IPS DF 6.9 (cell line): ENCODE results near the gene MYT1.

ENCODE experiments used
- DNase-seq: peaks from one replicate; pipeline ENCODE4 v3.0.0-alpha.2; 2013; ENCODE audit warnings: low read depth, low spot score
- H3K27ac ChIP-seq: one replicate; pipeline ENCODE4 v1.5.1; 2013; ENCODE audit warnings: low read length, control low read depth
- H3K27me3 ChIP-seq: 2 replicates; pipeline ENCODE4 v1.6.1; 2013; ENCODE audit warnings: mild to moderate bottlenecking, low read length; ENCODE audit not compliant: control insufficient read depth, insufficient read depth
- H3K36me3 ChIP-seq: 2 replicates; pipeline ENCODE4 v1.6.1; 2013; ENCODE audit warnings: low read length; ENCODE audit not compliant: control insufficient read depth, insufficient read depth
- H3K4me1 ChIP-seq: 2 replicates; pipeline ENCODE4 v1.6.1; 2013; ENCODE audit warnings: low read length; ENCODE audit not compliant: control insufficient read depth, insufficient read depth
- H3K4me3 ChIP-seq: 2 replicates; pipeline ENCODE4 v1.5.1; 2013; ENCODE audit warnings: mild to moderate bottlenecking, low read length
- H3K9me3 ChIP-seq: 2 replicates; pipeline ENCODE4 v1.6.1; 2013; ENCODE audit warnings: low read length, inconsistent platforms; ENCODE audit not compliant: control insufficient read depth, insufficient read depth
- WGBS: extraction: QIAGEN DNeasy Blood & Tissue Kit; methylation state at CpG from one replicate; pipeline ENCODE4 v1.1.7; 2013; ENCODE audit warnings: mixed read lengths, missing lambda C conversion rate; ENCODE audit not compliant: insufficient read length, insufficient coverage; 5-methylcytosine and 5-hydroxymethylcytosine counted together

Gene MYT1

GRCh38 chr20:64140061-64140931 lies 24.0 kb upstream of the MYT1 start:
- H3K36me3 ChIP-seq: no peaks in the 10 kb centered on the region
- no peak overlapping the region for H3K4me3 ChIP-seq
- H3K27ac ChIP-seq: no peak overlapping the region
- DNase-seq: no peak
- no peaks in the 10 kb centered on the region; the same call in 1 of the 2 replicates for H3K27me3 ChIP-seq
- no peaks in the 10 kb centered on the region for H3K9me3 ChIP-seq
- WGBS: no CpG with 5 or more reads among the region's 13 CpGs
- 0 out of 2 replicates have a peak, but pooled peaks cover 3% of the 10 kb centered on the region for H3K4me1 ChIP-seq

GRCh38 chr20:64140956-64141355 lies 23.3 kb upstream of the MYT1 start:
- 0 out of 2 replicates have a peak, but pooled peaks cover 3% of the 10 kb centered on the region for H3K4me1 ChIP-seq
- H3K27ac ChIP-seq: no peak overlapping the region
- no peak overlapping the region for H3K4me3 ChIP-seq
- H3K36me3 ChIP-seq: no peaks in the 10 kb centered on the region
- no peak for DNase-seq
- no peaks in the 10 kb centered on the region for H3K9me3 ChIP-seq
- H3K27me3 ChIP-seq: no peaks in the 10 kb centered on the region; the same call in 1 of the 2 replicates
- WGBS: no CpG with 5 or more reads among the region's 10 CpGs

GRCh38 chr20:64142590-64142989 lies 21.7 kb upstream of the MYT1 start:
- H3K27ac ChIP-seq: no peak overlapping the region
- H3K4me3 ChIP-seq: no peak overlapping the region
- WGBS: no CpG with 5 or more reads among the region's 9 CpGs
- H3K36me3 ChIP-seq: no peaks in the 10 kb centered on the region
- no peak for DNase-seq
- H3K27me3 ChIP-seq: no peaks in the 10 kb centered on the region; the same call in 1 of the 2 replicates
- H3K4me1 ChIP-seq: 0 out of 2 replicates have a peak, but pooled peaks cover 3% of the 10 kb centered on the region
- no peaks in the 10 kb centered on the region for H3K9me3 ChIP-seq

GRCh38 chr20:64143018-64143801 lies 21.0 kb upstream of the MYT1 start:
- H3K9me3 ChIP-seq: no peaks in the 10 kb centered on the region
- H3K27me3 ChIP-seq: no peaks in the 10 kb centered on the region
- WGBS: no CpG with 5 or more reads among the region's 14 CpGs
- no peak overlapping the region for H3K4me3 ChIP-seq
- H3K36me3 ChIP-seq: no peaks in the 10 kb centered on the region
- H3K4me1 ChIP-seq: 0 out of 2 replicates have a peak, but pooled peaks cover 3% of the 10 kb centered on the region
- H3K27ac ChIP-seq: no peak overlapping the region
- no peak for DNase-seq

GRCh38 chr20:64144144-64144912 lies 19.9 kb upstream of the MYT1 start:
- DNase-seq: no peak
- WGBS: no CpG with 5 or more reads among the region's 8 CpGs
- 0 out of 2 replicates have a peak, but pooled peaks cover 3% of the 10 kb centered on the region for H3K4me1 ChIP-seq
- no peak overlapping the region for H3K27ac ChIP-seq
- H3K27me3 ChIP-seq: no peaks in the 10 kb centered on the region
- no peak overlapping the region for H3K4me3 ChIP-seq
- no peaks in the 10 kb centered on the region for H3K36me3 ChIP-seq
- H3K9me3 ChIP-seq: no peaks in the 10 kb centered on the region

- no peak for DNase-seq
- no CpG with 5 or more reads among the region's 17 CpGs for WGBS
- Histone ChIP-seq H3K27me3 (no peaks in the 10 kb centered on the region), H3K4me3 (no peak overlapping the region), H3K27ac (no peak overlapping the region), H3K9me3 (no peaks in the 10 kb centered on the region), H3K4me1 (no peaks in the 10 kb centered on the region), H3K36me3 (no peaks in the 10 kb centered on the region)
These were observed 18.6 kb upstream of the MYT1 start for GRCh38 chr20:64145458-64146300.

GRCh38 chr20:64146301-64146935 lies 17.8 kb upstream of the MYT1 start:
- H3K4me1 ChIP-seq: no peaks in the 10 kb centered on the region
- no CpG with 5 or more reads among the region's 7 CpGs for WGBS
- H3K27ac ChIP-seq: no peak overlapping the region
- no peaks in the 10 kb centered on the region for H3K27me3 ChIP-seq
- DNase-seq: no peak
- H3K4me3 ChIP-seq: no peak overlapping the region
- no peaks in the 10 kb centered on the region for H3K36me3 ChIP-seq
- no peaks in the 10 kb centered on the region for H3K9me3 ChIP-seq

GRCh38 chr20:64146936-64147477 lies 17.2 kb upstream of the MYT1 start:
- no peaks in the 10 kb centered on the region for H3K27me3 ChIP-seq
- H3K4me1 ChIP-seq: peaks cover 2% of the 10 kb centered on the region; the same call in 1 of the 2 replicates
- WGBS: no CpG with 5 or more reads among the region's 12 CpGs
- no peak overlapping the region for H3K4me3 ChIP-seq
- H3K36me3 ChIP-seq: no peaks in the 10 kb centered on the region
- H3K9me3 ChIP-seq: no peaks in the 10 kb centered on the region
- H3K27ac ChIP-seq: no peak overlapping the region
- DNase-seq: no peak

GRCh38 chr20:64148581-64148980 lies 15.7 kb upstream of the MYT1 start:
- WGBS: no CpG with 5 or more reads among the region's 5 CpGs
- no peak overlapping the region for H3K4me3 ChIP-seq
- H3K27ac ChIP-seq: no peak overlapping the region
- no peaks in the 10 kb centered on the region for H3K36me3 ChIP-seq
- DNase-seq: no peak
- no peaks in the 10 kb centered on the region for H3K9me3 ChIP-seq
- no peaks in the 10 kb centered on the region for H3K27me3 ChIP-seq
- H3K4me1 ChIP-seq: peaks cover 4% of the 10 kb centered on the region; the same call in 1 of the 2 replicates
